A549 (cell line): ENCODE measurements around the gene ROS1. TPM values are rescaled to one million over a fixed set of nuclear protein-coding genes. Genes with fewer than 3 reads are reported as not detected.
A peak's percentile ranks its signal among the peaks of the same experiment; 100 is the strongest.

Experiments used
- ATAC-seq, 2 experiments: fragments of 200-7000 bp in 1 of 2; fragments of >200 bp in 1 of 2; cut with Nextera tagmentation in 1 of 2; cut with Tn5 transposase in 1 of 2; 3 replicates each; pipeline versions ENCODE4 v1.8.0 to v1.9.1; 2018 to 2020; ENCODE audit warnings: mild to moderate bottlenecking in 1 of 2, moderate library complexity in 1 of 2
- CTCF ChIA-PET: fragments of 300-600 bp; sonication (Branson Sonifier 250); formaldehyde crosslinking; extraction: SDS; loops from one replicate; lab custom pipeline; 2021; ENCODE audit warnings: antibody characterized with exemption, inconsistent platforms; lab: Yijun Ruan, JAX
- POLR2A ChIA-PET: fragments of 350-600 bp; formaldehyde crosslinking; extraction: SDS; loops from one replicate; lab custom pipeline; 2021; ENCODE audit warnings: antibody characterized with exemption, inconsistent platforms; lab: Yijun Ruan, JAX
- DNase-seq, 2 experiments: peaks; one replicate each; pipeline versions ENCODE4 v3.0.0 to v3.0.0-alpha.2; 2011 to 2016; ENCODE audit warnings: low read depth in 1 of 2, low spot score in 1 of 2
- FAIRE-seq: peaks from 2 replicates; lab custom pipeline; 2011; peaks lifted over from hg19 to GRCh38; lab: Jason Lieb, UNC
- H3K27ac ChIP-seq, 2 experiments: fragments of >200 bp; sonication (Bioruptor Twin); formaldehyde crosslinking; 3 replicates each; pipeline ENCODE4 v1.5.1; 2016 to 2017
- H3K4me1 ChIP-seq: fragments of >200 bp; sonication (Bioruptor Twin); formaldehyde crosslinking; 3 replicates; pipeline ENCODE4 v1.6.1; 2016
- H3K4me2 ChIP-seq: fragments of >200 bp; sonication (Bioruptor Twin); formaldehyde crosslinking; 3 replicates; pipeline ENCODE4 v1.6.1; 2016
- H3K4me3 ChIP-seq: fragments of >200 bp; sonication (Bioruptor Twin); formaldehyde crosslinking; 3 replicates; pipeline ENCODE4 v1.5.1; 2016
- H3K9me3 ChIP-seq: fragments of >200 bp; sonication (Bioruptor Twin); formaldehyde crosslinking; 3 replicates; pipeline ENCODE4 v1.6.1; 2016
- ATOH8 ChIP-seq: fragments of 250-450 bp; sonication (Bioruptor Pico); IDR thresholded peaks from 2 replicates; pipeline ENCODE4 v1.5.0; 2020; ENCODE audit warnings: low read depth, mild to moderate bottlenecking, moderate library complexity
- BCL3 ChIP-seq: fragments of >200 bp; sonication (Bioruptor Twin); formaldehyde crosslinking; IDR thresholded peaks from 3 replicates; pipeline ENCODE4 v1.6.1; 2016
- CEBPB ChIP-seq, 2 experiments: fragments of >200 bp in 1 of 2; sonication (Bioruptor Twin) in 1 of 2; formaldehyde crosslinking in 1 of 2; IDR thresholded peaks; 2 replicates each; pipeline ENCODE4 v1.6.1; 2012 to 2016
- CHD4 ChIP-seq: fragments of 200-600 bp; sonication (generic); IDR thresholded peaks from 2 replicates; pipeline ENCODE4 v1.6.1; 2016; ENCODE audit warnings: antibody characterized with exemption, mild to moderate bottlenecking, borderline replicate concordance
- CTCF ChIP-seq: fragments of >200 bp; sonication (Bioruptor Twin); formaldehyde crosslinking; IDR thresholded peaks from 3 replicates; pipeline ENCODE4 v1.5.1; 2016
- EP300 ChIP-seq, 2 experiments: fragments of >200 bp; sonication (Bioruptor Twin); formaldehyde crosslinking; IDR thresholded peaks; 2 replicates in 1 of 2; 3 replicates in 1 of 2; pipeline ENCODE4 v1.6.1; 2016 to 2017
- FOSL2 ChIP-seq, 2 experiments: fragments of 450-650 bp in 1 of 2; fragments of >200 bp in 1 of 2; sonication (Bioruptor Twin) in 1 of 2; formaldehyde crosslinking; IDR thresholded peaks; 2 replicates each; pipeline versions ENCODE4 v1.5.0 to v1.6.1; 2016 to 2020; ENCODE audit warnings: mild to moderate bottlenecking in 1 of 2, moderate library complexity in 1 of 2
- FOXS1 ChIP-seq: fragments of 250-450 bp; sonication (Bioruptor Pico); IDR thresholded peaks from 2 replicates; pipeline ENCODE4 v1.5.0; 2020; ENCODE audit warnings: mild to moderate bottlenecking, moderate library complexity
- GATA3 ChIP-seq: IDR thresholded peaks from 2 replicates; pipeline ENCODE4 v1.6.1; 2012; ENCODE audit warnings: borderline replicate concordance
- HES2 ChIP-seq: fragments of >200 bp; sonication (Bioruptor Twin); formaldehyde crosslinking; IDR thresholded peaks from 2 replicates; pipeline ENCODE4 v1.6.1; 2016
- HMGXB4 ChIP-seq: fragments of 250-450 bp; sonication (Bioruptor Pico); IDR thresholded peaks from 2 replicates; pipeline ENCODE4 v1.5.0; 2021; ENCODE audit warnings: mild to moderate bottlenecking, moderate library complexity, borderline replicate concordance
- HOXB13 ChIP-seq: fragments of 250-450 bp; sonication (Bioruptor Pico); IDR thresholded peaks from 2 replicates; pipeline ENCODE4 v1.5.0; 2020; ENCODE audit warnings: low read depth, mild to moderate bottlenecking, moderate library complexity
- HOXB5 ChIP-seq: fragments of 250-450 bp; sonication (Bioruptor Pico); IDR thresholded peaks from 2 replicates; pipeline ENCODE4 v1.5.0; 2020; ENCODE audit warnings: mild to moderate bottlenecking, moderate library complexity
- JUN ChIP-seq, 2 experiments: fragments of >200 bp; sonication (Bioruptor Twin); formaldehyde crosslinking; IDR thresholded peaks; 2 replicates in 1 of 2; 3 replicates in 1 of 2; pipeline ENCODE4 v1.6.1; 2016 to 2017
- JUNB ChIP-seq: fragments of >200 bp; sonication (Bioruptor Twin); formaldehyde crosslinking; IDR thresholded peaks from 2 replicates; pipeline ENCODE4 v1.6.1; 2016
- MAFK ChIP-seq: fragments of 450-650 bp; IDR thresholded peaks from 2 replicates; pipeline ENCODE4 v1.6.1; 2014; ENCODE audit not compliant: partially characterized antibody
- MAX ChIP-seq: IDR thresholded peaks from 2 replicates; pipeline ENCODE4 v1.6.1; 2012
- POLR2AphosphoS2 ChIP-seq: conservative IDR thresholded peaks from 2 replicates; pipeline ENCODE4 v1.6.1; 2012; ENCODE audit warnings: low read length, improper control_type of control experiment, inconsistent platforms
- RFX5 ChIP-seq: fragments of 450-650 bp; IDR thresholded peaks from 2 replicates; pipeline ENCODE4 v1.7.1; 2014; ENCODE audit warnings: antibody characterized with exemption, mild to moderate bottlenecking, moderate library complexity
- SREBF2 ChIP-seq: fragments of 450-650 bp; IDR thresholded peaks from 2 replicates; pipeline ENCODE4 v1.6.1; 2014; ENCODE audit warnings: mild to moderate bottlenecking, moderate library complexity
- TFCP2L1 ChIP-seq: fragments of 250-450 bp; sonication (Bioruptor Pico); IDR thresholded peaks from 2 replicates; pipeline ENCODE4 v1.5.0; 2021; ENCODE audit warnings: mild to moderate bottlenecking
- ZFP36 ChIP-seq: fragments of 450-650 bp; IDR thresholded peaks from 2 replicates; pipeline ENCODE4 v1.6.1; 2014; ENCODE audit warnings: borderline replicate concordance; ENCODE audit not compliant: partially characterized antibody
- WGBS: methylation state at CpG from one replicate; pipeline ENCODE4 v1.1.6; 2017; ENCODE audit errors: missing lambda C conversion rate; 5-methylcytosine and 5-hydroxymethylcytosine counted together
- polyA plus RNA-seq, 4 experiments: library from polyadenylated mRNA; depleted of rRNA in 3 of 4; stranded (reverse); fragments of >200 nt; fragmentation: RNase III in 1 of 4; extraction: RNeasy Plus Mini Kit Qiagen cat#74134 plus additional on column Dnase treatment in 1 of 4; gene quantifications; 2 replicates in 3 of 4; 3 replicates in 1 of 4; pipeline ENCODE4 v1.2.3, GENCODE V29; 2011 to 2017

The ROS1 gene
- polyA plus RNA-seq, 2 of the 4 experiments (the other 2 are of a cell fraction), result 0.17 to 0.18 TPM

- peak overlapping the region; percentile 76 for H3K4me2 ChIP-seq
- POLR2A ChIA-PET, result interaction anchor here (0.7 to 2.0 kb wide), 10 partner anchors 9 to 774 kb away, joined by 3 to 11 read pairs (median 6); partner anchors contain the start of genes GOPC and ROS1
- FAIRE-seq, result no peak
Measured at GRCh38 chr6:117440706-117441525, 15.2 kb upstream of the ROS1 start.

GRCh38 chr6:117432273-117432672 lies 6.5 kb upstream of the ROS1 start:
- DNase-seq (no peak), ATAC-seq (no peak), FAIRE-seq (no peak)
- Histone ChIP-seq H3K4me3 (no peak overlapping the region), H3K9me3 (peaks cover 11% of the 10 kb centered on the region; the same call in 2 of the 3 replicates), H3K27ac (no peak overlapping the region), H3K4me2 (no peak overlapping the region), H3K4me1 (no peaks in the 10 kb centered on the region)
- CTCF ChIA-PET, result interaction anchor here (1.1 kb wide), 2 partner anchors 21 to 87 kb away, joined by 3 read pairs; no protein-coding TSS in a partner anchor
- WGBS, result 61% methylated on average over 1 of the region's 1 CpG
- POLR2A ChIA-PET, result no interaction called here
- TF ChIP-seq HMGXB4 (no peak), HOXB5 (CRISPR knock-in tag) (no peak), SREBF2 (no peak), CHD4 (no peak), JUN (IDR thresholded peaks at IDR 0.05) (no peak), ZFP36 (no peak), ATOH8 (CRISPR knock-in tag) (no peak), TFCP2L1 (CRISPR knock-in tag) (no peak), EP300 (IDR thresholded peaks at IDR 0.05) (no peak), CTCF (no peak), FOXS1 (CRISPR knock-in tag) (no peak)

More at GRCh38 chr6:117440706-117441525, 15.2 kb upstream of the ROS1 start:
- DNase-seq, result peak; percentile 35 to 88
- CTCF ChIA-PET, result interaction anchor here (0.6 to 1.5 kb wide), 7 partner anchors 9 to 165 kb away, joined by 3 to 6 read pairs (median 3); no protein-coding TSS in a partner anchor
- Histone ChIP-seq H3K4me1 (peaks cover 27% of the 10 kb centered on the region), H3K4me3 (no peak overlapping the region; the same call in 2 of the 3 replicates), H3K27ac (peak overlapping the region; percentile 92 to 100), H3K9me3 (peaks cover 41% of the 10 kb centered on the region)
- WGBS, result 7% methylated on average over 2 of the region's 2 CpGs
- peak; percentile 92 for TF ChIP-seq FOSL2 (IDR thresholded peaks at IDR 0.05)
- TF ChIP-seq FOSL2 (CRISPR knock-in tag; IDR thresholded peaks at IDR 0.05), result peak; percentile 93
- no peak for TF ChIP-seq POLR2AphosphoS2
- TF ChIP-seq EP300 (IDR thresholded peaks at IDR 0.05), result peak; percentile 95 to 97; a peak in 4 of 5 replicates
- TF ChIP-seq MAX, result peak; percentile 54
- peak; percentile 86 to 98 for TF ChIP-seq CEBPB (IDR thresholded peaks at IDR 0.05)
- peak; percentile 90 to 91; a peak in 4 of 5 replicates for TF ChIP-seq JUN (IDR thresholded peaks at IDR 0.05)
- no peak for TF ChIP-seq HOXB13 (CRISPR knock-in tag)
- no peak for TF ChIP-seq RFX5
- TF ChIP-seq MAFK, result no peak
- TF ChIP-seq JUNB, result peak; percentile 99
- peak; percentile 79; the same call in 2 of the 3 replicates for TF ChIP-seq BCL3
- peak; percentile 94 for TF ChIP-seq GATA3
- TF ChIP-seq HES2, result peak; percentile 93
- no peak for TF ChIP-seq SREBF2
- peak; percentile 91 to 92 for ATAC-seq
